GM19467 (cell line): Measurements from ENCODE around the gene LAMA2.
"Not testable (repeated sequence)": the region's sequence is repeated elsewhere in the genome, so short reads cannot be mapped to it uniquely, and the experiment has no call there.

Experiments used
- ATAC-seq: cut with Tn5 transposase; IDR thresholded peaks from one replicate; pipeline ENCODE4 v1.9.1; 2021; ENCODE audit warnings: mild to moderate bottlenecking, moderate library complexity; ENCODE audit not compliant: unreplicated experiment

LAMA2 gene

GRCh38 chr6:129113637-129114036 is 230.7 kb downstream of the LAMA2 start:
- ATAC-seq: no peak

- no peak for ATAC-seq
Observed at GRCh38 chr6:129114636-129115391, 231.9 kb downstream of the LAMA2 start.

- no peak for ATAC-seq
Observed at GRCh38 chr6:129115471-129115870, 232.5 kb downstream of the LAMA2 start.

- ATAC-seq: no peak
Observed at GRCh38 chr6:129117355-129117754, 234.4 kb downstream of the LAMA2 start.

GRCh38 chr6:129120856-129121638 is 238.1 kb downstream of the LAMA2 start:
- no peak for ATAC-seq

- ATAC-seq: no peak
Observed at GRCh38 chr6:129124347-129124746, 241.4 kb downstream of the LAMA2 start.

- ATAC-seq: no peak
Observed at GRCh38 chr6:129130106-129130505, 247.2 kb downstream of the LAMA2 start.

- ATAC-seq: no peak
Observed at GRCh38 chr6:129130959-129131681, 248.2 kb downstream of the LAMA2 start.

GRCh38 chr6:129133770-129134192 is 250.8 kb downstream of the LAMA2 start:
- no peak for ATAC-seq

- ATAC-seq: no peak
Observed at GRCh38 chr6:129134535-129134934, 251.6 kb downstream of the LAMA2 start.

GRCh38 chr6:129135451-129135850 is 252.5 kb downstream of the LAMA2 start:
- ATAC-seq: no peak

- ATAC-seq: no peak
Observed at GRCh38 chr6:129136751-129137150, 253.8 kb downstream of the LAMA2 start.

GRCh38 chr6:129138739-129139405 is 255.9 kb downstream of the LAMA2 start:
- ATAC-seq: no peak

- no peak for ATAC-seq
Observed at GRCh38 chr6:129140526-129140925, 257.6 kb downstream of the LAMA2 start.

- ATAC-seq: no peak
Observed at GRCh38 chr6:129141499-129141898, 258.6 kb downstream of the LAMA2 start.

- no peak for ATAC-seq
Observed at GRCh38 chr6:129146902-129147301, 264.0 kb downstream of the LAMA2 start.

GRCh38 chr6:129150507-129150906 is 267.6 kb downstream of the LAMA2 start:
- no peak for ATAC-seq

- ATAC-seq: no peak
Observed at GRCh38 chr6:129153257-129153656, 270.3 kb downstream of the LAMA2 start.

- not testable (repeated sequence) for ATAC-seq
Observed at GRCh38 chr6:129159242-129159641, 276.3 kb downstream of the LAMA2 start.

GRCh38 chr6:129162605-129163004 is 279.7 kb downstream of the LAMA2 start:
- no peak for ATAC-seq

GRCh38 chr6:129163551-129163950 is 280.6 kb downstream of the LAMA2 start:
- ATAC-seq: no peak
